Measurements from ENCODE around the gene SGSM1. TPM values are rescaled to one million over a fixed set of nuclear protein-coding genes. Genes with fewer than 3 reads are reported as not detected.

The SGSM1 gene
- polyA plus RNA-seq, 4 donors = 0.67 to 2.9 (median 2.3) TPM

- no peak for DNase-seq (ENCODE audit: low read depth in 4 of 4, low spot score in 3 of 4)
Observed at GRCh38 chr22:24807284-24807950, 1.4 kb downstream of the SGSM1 start.

GRCh38 chr22:24809331-24809730 lies 3.3 kb downstream of the SGSM1 start:
- no peak for DNase-seq (ENCODE audit: low read depth in 4 of 4, low spot score in 3 of 4)

- DNase-seq (ENCODE audit: low read depth in 4 of 4, low spot score in 3 of 4) = no peak
Observed at GRCh38 chr22:24810043-24810749, 4.2 kb downstream of the SGSM1 start.

- no peak for DNase-seq (ENCODE audit: low read depth in 4 of 4, low spot score in 3 of 4)
Observed at GRCh38 chr22:24812950-24813775, 7.2 kb downstream of the SGSM1 start.

- no peak for DNase-seq (ENCODE audit: low read depth in 4 of 4, low spot score in 3 of 4)
Observed at GRCh38 chr22:24813861-24814770, 8.1 kb downstream of the SGSM1 start.

- DNase-seq (ENCODE audit: low read depth in 4 of 4, low spot score in 3 of 4) = no peak
Observed at GRCh38 chr22:24816806-24817205, 10.8 kb downstream of the SGSM1 start.

- DNase-seq (ENCODE audit: low read depth in 4 of 4, low spot score in 3 of 4) = no peak
Observed at GRCh38 chr22:24819487-24819886, 13.5 kb downstream of the SGSM1 start.

GRCh38 chr22:24819911-24820461 lies 14.0 kb downstream of the SGSM1 start:
- no peak for DNase-seq (ENCODE audit: low read depth in 4 of 4, low spot score in 3 of 4)

GRCh38 chr22:24822471-24822870 lies 16.5 kb downstream of the SGSM1 start:
- no peak for DNase-seq (ENCODE audit: low read depth in 4 of 4, low spot score in 3 of 4)

- DNase-seq (ENCODE audit: low read depth in 4 of 4, low spot score in 3 of 4) = no peak
Observed at GRCh38 chr22:24823787-24824186, 17.8 kb downstream of the SGSM1 start.

- no peak for DNase-seq (ENCODE audit: low read depth in 4 of 4, low spot score in 3 of 4)
Observed at GRCh38 chr22:24824250-24824649, 18.2 kb downstream of the SGSM1 start.

GRCh38 chr22:24824915-24825314 lies 18.9 kb downstream of the SGSM1 start:
- no peak for DNase-seq (ENCODE audit: low read depth in 4 of 4, low spot score in 3 of 4)

GRCh38 chr22:24826710-24827285 lies 20.8 kb downstream of the SGSM1 start:
- DNase-seq (ENCODE audit: low read depth in 4 of 4, low spot score in 3 of 4) = no peak

- no peak for DNase-seq (ENCODE audit: low read depth in 4 of 4, low spot score in 3 of 4)
Observed at GRCh38 chr22:24827296-24827695, 21.3 kb downstream of the SGSM1 start.

- DNase-seq (ENCODE audit: low read depth in 4 of 4, low spot score in 3 of 4) = no peak
Observed at GRCh38 chr22:24830205-24830979, 24.4 kb downstream of the SGSM1 start.

- DNase-seq (ENCODE audit: low read depth in 4 of 4, low spot score in 3 of 4) = no peak
Observed at GRCh38 chr22:24831687-24832086, 25.7 kb downstream of the SGSM1 start.

GRCh38 chr22:24833881-24834495 lies 28.0 kb downstream of the SGSM1 start:
- DNase-seq (ENCODE audit: low read depth in 4 of 4, low spot score in 3 of 4) = no peak

GRCh38 chr22:24834845-24835570 lies 29.0 kb downstream of the SGSM1 start:
- no peak for DNase-seq (ENCODE audit: low read depth in 4 of 4, low spot score in 3 of 4)
